Thoracic aorta (tissue), 2 donors: Measurements from ENCODE around the gene ASIC2. TPM values are rescaled to one million over a fixed set of nuclear protein-coding genes. Genes with fewer than 3 reads are reported as not detected.

Experiments
- ATAC-seq: fragments of 150-250 bp; one replicate; pipeline ENCODE4 v1.8.0; 2017; ENCODE audit warnings: low read depth; ENCODE audit not compliant: insufficient number of reproducible peaks, low FRiP score
- DNase-seq: peaks from one replicate; pipeline ENCODE4 v3.0.0-alpha.2; 2020; ENCODE audit warnings: low spot score
- H3K27ac ChIP-seq, 2 donors: fragments of 200-600 bp; sonication (generic); 1 replicate in 1 of 2; 2 replicates in 1 of 2; pipeline ENCODE4 v1.5.1; 2016; ENCODE audit warnings: mild to moderate bottlenecking in 2 of 2, moderate library complexity in 2 of 2
- H3K27me3 ChIP-seq: fragments of 200-600 bp; sonication (generic); replicated peaks from 2 replicates; pipeline ENCODE4 v1.6.0; 2016; ENCODE audit warnings: mild to moderate bottlenecking; ENCODE audit not compliant: insufficient read depth
- H3K36me3 ChIP-seq: fragments of 200-600 bp; sonication (generic); one replicate; pipeline ENCODE4 v1.5.1; 2016
- H3K4me1 ChIP-seq, 2 donors: fragments of 200-600 bp; sonication (generic); 1 replicate in 1 of 2; 2 replicates in 1 of 2; pipeline versions ENCODE4 v1.5.1 to v1.6.0; 2016; ENCODE audit warnings: low read depth in 2 of 2, mild to moderate bottlenecking in 1 of 2; ENCODE audit not compliant: control insufficient read depth in 1 of 2
- H3K4me3 ChIP-seq: fragments of 200-600 bp; sonication (generic); 2 replicates; pipeline ENCODE4 v1.5.1; 2016; ENCODE audit warnings: mild to moderate bottlenecking
- H3K9me3 ChIP-seq: fragments of 200-600 bp; sonication (generic); 2 replicates; pipeline ENCODE4 v1.5.1; 2016
- CTCF ChIP-seq: fragments of 200-600 bp; sonication (generic); IDR thresholded peaks from one replicate; pipeline ENCODE4 v1.5.1; 2019; ENCODE audit warnings: antibody characterized with exemption
- total RNA-seq, 2 donors: library from RNA; depleted of rRNA; stranded (reverse); fragments of >200 nt; gene quantifications; one replicate each; pipeline versions ENCODE4 v1.1.0 to v1.2.3, GENCODE V29; 2016

The ASIC2 gene
- total RNA-seq, 2 donors from 2014 or later, result 0.54 to 1.1 TPM

GRCh38 chr17:33013596-33014375 is 279.3 kb downstream of the ASIC2 start:
- Histone ChIP-seq H3K36me3 (no peaks in the 10 kb centered on the region), H3K27me3 (no peaks in the 10 kb centered on the region), H3K4me3 (no peak overlapping the region), H3K4me1 (peaks cover 0 to 10% of the 10 kb centered on the region in 2 donors), H3K9me3 (no peaks in the 10 kb centered on the region), H3K27ac (no peak overlapping the region)
- DNase-seq (no peak), ATAC-seq (no peak)
- TF ChIP-seq CTCF, result no peak

- ATAC-seq (no peak), DNase-seq (no peak)
- H3K4me3 ChIP-seq, result no peak overlapping the region
- no peaks in the 10 kb centered on the region for H3K27me3 ChIP-seq
- no peak for TF ChIP-seq CTCF
- no peaks in the 10 kb centered on the region for H3K36me3 ChIP-seq
- H3K4me1 ChIP-seq, result peaks cover 0 to 10% of the 10 kb centered on the region in 2 donors
- H3K27ac ChIP-seq, result no peak overlapping the region
- no peaks in the 10 kb centered on the region for H3K9me3 ChIP-seq
These were observed 280.5 kb downstream of the ASIC2 start for GRCh38 chr17:33012522-33013033.

- peaks cover 0 to 10% of the 10 kb centered on the region in 2 donors for H3K4me1 ChIP-seq
- H3K27ac ChIP-seq, result no peak overlapping the region
- DNase-seq (no peak), ATAC-seq (no peak)
- TF ChIP-seq CTCF, result no peak
- H3K9me3 ChIP-seq, result no peaks in the 10 kb centered on the region
- H3K27me3 ChIP-seq, result no peaks in the 10 kb centered on the region
- H3K4me3 ChIP-seq, result no peak overlapping the region
- no peaks in the 10 kb centered on the region for H3K36me3 ChIP-seq
These were observed 283.5 kb downstream of the ASIC2 start for GRCh38 chr17:33009636-33010035.

- Histone ChIP-seq H3K4me3 (no peak overlapping the region), H3K4me1 (peaks cover 0 to 10% of the 10 kb centered on the region in 2 donors), H3K27me3 (no peaks in the 10 kb centered on the region), H3K27ac (no peak overlapping the region), H3K9me3 (no peaks in the 10 kb centered on the region), H3K36me3 (no peaks in the 10 kb centered on the region)
- DNase-seq (no peak), ATAC-seq (no peak)
- TF ChIP-seq CTCF, result no peak
These were observed 285.9 kb downstream of the ASIC2 start for GRCh38 chr17:33007186-33007585.

- Histone ChIP-seq H3K27me3 (no peaks in the 10 kb centered on the region), H3K4me3 (no peak overlapping the region), H3K4me1 (peaks cover 0 to 7% of the 10 kb centered on the region in 2 donors), H3K9me3 (no peaks in the 10 kb centered on the region), H3K36me3 (no peaks in the 10 kb centered on the region), H3K27ac (no peak overlapping the region)
- DNase-seq, result no peak
- TF ChIP-seq CTCF, result no peak
- no peak for ATAC-seq
These were observed 290.8 kb downstream of the ASIC2 start for GRCh38 chr17:33002246-33002645.
